NOMO-1 treated with DMSO at 0.1 percent for 48 hours (cell line): Measurements from ENCODE around the gene SMDT1.

Source experiments
- DNase-seq: peaks from one replicate; lab custom pipeline; 2025; ENCODE audit not compliant: unreplicated experiment; lab: John Stamatoyannopoulos, UW

The SMDT1 gene, protein sequence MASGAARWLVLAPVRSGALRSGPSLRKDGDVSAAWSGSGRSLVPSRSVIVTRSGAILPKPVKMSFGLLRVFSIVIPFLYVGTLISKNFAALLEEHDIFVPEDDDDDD

DNA sequence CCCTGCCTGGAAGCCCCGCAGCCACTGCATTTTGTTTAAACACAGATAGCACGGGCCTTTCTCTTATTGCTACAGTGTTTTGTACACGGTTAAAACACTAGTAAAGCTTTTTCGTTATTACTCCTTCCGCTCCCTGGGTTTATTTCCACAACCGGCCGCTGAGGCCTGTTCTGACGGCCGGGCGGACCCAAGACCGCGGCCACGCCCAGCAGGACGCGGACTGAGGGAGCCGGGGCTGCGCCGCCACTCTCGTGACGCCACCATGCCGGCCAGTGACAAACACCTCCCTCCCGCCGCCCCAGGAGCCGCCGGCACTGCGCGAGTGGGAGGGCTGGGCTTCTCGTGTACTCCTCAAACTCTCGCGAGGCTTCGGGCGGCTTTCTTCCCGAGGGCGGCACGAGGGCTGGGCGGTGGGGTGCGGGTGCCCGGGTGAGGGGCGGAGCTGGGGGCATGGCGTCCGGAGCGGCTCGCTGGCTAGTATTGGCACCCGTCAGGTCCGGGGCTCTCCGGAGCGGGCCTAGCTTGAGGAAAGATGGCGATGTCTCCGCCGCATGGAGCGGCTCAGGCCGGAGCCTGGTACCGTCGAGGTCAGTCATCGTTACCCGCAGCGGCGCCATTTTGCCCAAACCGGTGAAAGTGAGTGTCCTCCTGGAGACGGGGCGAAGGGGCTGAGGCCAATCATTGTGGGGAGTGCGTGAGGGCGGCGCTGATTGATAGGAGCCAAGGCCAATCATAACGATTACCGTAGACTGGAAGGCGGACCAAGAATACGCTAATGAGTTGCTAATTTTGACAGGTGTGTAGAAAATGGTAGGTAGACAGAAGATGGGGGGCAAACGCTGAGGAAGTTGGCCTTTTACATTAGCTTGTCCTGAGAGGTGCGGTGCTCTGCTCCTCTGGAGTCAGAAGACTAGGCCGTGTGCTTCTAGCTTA is at the start of gene SMDT1:
Gene SMDT1 (plus strand): TSS at position 382 of the 933 bp plus-strand sequence. CDS start 69 bp downstream, at position 451.
- DNase-seq: peak; percentile 96

DNA sequence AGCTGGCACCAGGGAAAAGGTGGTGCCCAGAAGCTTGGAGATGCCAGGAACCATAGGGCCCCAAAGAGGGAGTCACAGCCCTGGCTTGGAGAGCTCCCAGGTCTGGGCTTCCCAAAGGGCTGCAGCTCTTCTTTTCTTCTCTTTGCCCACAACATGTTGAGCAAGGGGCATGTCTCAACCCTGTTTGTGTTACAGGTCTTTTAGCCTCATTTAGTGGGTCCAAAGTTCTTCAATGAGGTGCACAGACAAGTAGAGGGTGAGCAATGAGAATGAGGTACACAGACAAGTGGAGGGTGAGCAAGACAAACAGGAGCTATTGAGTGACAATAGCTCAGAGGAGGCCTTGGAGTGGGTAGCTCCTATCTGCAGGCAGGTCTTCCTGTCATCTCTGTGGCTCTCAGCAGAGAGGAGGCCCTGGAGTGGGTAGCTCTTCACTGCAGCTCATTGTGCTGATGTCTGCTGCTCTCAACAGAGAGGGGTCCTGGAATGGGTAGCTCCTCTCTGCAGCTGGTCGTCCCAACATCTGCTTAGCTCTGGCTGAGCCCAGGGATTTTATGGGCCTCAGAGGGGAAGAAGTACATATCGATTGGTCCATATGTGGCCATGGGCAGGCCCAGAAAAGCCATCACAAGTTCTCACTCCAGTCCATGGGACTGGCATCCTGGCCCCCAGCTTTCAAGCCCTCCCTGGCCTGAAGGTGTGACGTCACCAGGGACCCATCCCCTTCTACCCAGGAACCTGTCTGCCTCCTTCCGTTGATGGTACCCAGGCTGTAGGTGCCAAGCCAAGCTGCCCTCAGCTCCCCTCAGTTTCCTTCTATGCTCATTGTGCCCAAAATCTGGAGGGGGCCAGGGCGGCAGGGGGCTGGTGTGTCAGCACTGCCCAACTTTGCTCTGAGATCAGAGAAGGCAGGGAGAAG is 46.0 kb upstream of the SMDT1 start:
- DNase-seq: no peak

DNA sequence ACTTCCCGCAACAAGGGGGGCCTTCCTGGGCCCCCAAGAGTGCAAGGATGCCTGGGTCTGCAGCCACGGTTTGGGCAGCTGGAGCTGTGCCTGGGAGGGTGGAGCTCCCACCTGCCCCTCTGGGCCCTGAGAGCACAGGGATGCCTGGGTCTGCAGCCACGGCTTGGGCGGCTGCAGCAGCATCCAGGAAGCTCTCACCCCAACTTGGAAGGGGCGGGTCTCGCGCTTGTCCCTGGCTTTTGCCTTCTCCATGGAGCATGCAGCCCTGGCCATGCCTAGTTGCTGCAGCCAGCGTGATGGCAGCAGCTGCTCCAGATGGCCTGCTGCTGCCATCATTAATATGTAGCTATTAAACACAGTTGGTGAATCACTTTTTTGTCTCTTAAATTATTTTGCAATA is 44.2 kb upstream of the SMDT1 start:
- DNase-seq: no peak

DNA sequence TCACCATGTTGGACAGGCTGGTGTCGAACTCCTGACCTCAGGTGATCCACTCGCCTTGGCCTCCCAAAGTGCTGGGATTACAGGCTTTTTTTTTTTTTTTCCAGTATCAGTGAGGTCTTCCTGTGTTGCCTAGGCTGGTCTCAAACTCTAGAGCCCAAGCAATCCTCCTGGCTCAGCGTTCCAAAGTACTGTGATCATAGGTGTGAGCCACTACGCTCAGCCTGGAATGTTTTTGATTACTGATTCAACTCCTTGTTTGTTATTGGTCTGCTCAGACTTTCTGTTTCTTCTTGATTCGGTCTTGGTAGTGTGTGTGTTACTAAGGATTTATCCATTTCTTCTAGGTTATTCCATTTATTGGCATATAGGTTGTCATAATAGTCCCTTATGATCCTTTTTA is 40.2 kb upstream of the SMDT1 start:
- no peak for DNase-seq

DNA sequence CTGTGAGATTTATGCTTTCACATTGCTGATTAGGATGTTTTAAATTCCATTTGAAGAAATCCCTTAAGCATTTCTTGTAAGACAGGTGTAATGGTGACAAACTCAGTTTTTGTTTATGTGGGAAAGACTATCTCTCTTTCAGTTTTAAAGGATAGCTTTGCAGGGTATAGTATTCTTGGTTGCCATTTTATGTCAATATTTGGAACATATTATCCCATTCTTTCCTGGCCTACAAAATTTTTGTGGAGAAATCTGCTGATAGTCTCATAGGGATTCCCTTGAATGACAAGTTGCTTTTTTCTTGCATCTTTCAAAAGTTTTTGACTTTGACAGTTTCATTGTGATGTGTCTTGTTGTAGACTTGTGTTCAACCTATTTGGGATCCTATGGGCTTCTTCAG is 37.7 kb upstream of the SMDT1 start:
- no peak for DNase-seq

DNA sequence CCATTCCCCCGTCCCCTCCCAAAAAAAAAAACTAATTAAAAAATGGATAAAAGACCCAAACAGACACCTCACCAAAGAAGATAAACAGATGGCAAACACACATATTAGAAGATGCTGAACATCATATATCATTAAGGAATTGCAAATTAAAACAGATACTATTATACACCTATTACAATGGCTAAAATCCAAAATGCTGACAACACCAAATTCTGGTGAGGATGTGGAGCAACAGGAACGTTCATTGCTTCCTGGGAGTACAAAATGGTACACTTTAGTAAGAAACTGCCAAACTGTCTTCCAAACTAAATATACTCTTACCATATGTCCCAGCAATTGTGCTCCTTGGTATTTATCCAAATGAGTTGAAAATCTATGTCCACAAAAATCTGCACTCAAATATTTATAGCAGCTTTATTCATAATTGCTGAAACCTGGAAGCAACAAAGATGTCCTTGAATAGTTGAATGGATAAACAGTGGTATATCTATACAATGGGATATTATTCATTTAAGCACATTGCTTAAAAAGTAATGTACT is 28.8 kb upstream of the SMDT1 start:
- DNase-seq: no peak

DNA sequence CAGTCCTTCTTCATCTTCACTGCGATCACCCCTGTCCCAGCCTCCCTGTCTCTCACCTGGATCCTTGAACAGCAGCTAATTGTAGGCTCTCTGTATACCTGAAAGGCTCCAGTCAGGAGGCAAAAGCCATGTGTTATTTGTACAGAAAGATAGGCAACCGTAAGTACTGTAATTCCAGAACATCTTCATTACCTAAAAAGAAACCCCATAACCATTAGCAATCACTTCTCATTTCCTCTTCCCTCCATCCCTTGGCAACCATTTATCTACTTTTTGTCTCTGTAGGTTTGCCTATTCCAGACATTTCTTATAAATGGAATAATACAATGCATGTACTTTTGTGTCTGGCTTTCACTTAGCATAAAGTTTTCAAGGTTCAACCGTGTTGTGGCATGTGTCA is 26.7 kb upstream of the SMDT1 start:
- DNase-seq: no peak

DNA sequence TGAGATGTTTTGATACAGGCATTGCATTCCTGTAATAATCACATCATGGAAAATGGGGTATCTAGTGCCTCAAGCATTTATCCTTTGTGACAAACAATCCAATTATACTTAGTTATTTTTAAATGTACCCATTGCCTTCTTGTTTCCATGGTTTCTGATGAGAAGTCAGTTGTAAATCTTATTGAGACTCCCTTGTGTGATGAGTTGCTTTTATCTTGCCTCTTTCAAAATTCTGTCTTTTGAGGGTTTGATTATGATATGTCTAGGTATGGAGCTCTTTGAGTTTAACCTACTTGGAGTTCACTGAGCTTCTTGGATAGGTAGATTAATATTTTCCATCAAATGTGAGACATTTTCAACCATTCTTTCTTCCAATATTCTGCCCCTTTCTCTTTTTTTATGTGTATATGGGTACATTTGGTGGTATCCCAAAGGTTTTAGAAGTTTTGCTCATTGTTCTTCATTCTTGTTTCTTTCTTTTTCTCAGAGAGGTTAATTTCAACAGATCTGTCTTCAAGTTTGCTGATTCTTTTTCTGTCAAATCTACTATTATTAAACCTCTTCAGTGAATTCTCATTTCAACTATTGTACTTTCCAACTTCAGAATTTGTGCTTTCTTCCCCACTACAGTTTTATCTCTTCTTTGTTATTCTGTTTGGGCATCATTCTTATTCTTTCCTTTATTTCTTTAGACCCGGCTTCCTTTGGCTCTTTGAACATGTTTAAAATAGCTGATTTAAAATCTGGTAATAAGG is 22.6 kb upstream of the SMDT1 start:
- DNase-seq: no peak

DNA sequence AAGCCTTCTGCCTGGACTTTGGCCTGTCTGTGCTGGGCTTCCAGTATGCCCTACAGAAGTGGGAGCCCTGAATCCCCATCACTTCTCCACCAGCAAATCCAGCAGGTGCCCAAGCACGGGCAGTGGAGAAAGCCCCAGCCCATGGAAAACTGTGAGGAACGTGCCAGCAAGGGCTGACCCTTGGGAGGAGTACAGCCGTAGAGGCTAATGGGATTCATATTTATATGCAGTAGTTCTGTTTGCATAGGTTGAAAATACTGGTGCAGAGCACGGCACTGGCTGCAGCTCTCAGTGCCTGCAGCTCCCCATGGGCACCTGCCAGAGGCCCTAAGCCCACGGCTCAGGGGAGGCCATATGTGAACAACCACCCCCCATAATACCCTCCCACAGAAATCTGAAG is 19.0 kb upstream of the SMDT1 start:
- DNase-seq: no peak

DNA sequence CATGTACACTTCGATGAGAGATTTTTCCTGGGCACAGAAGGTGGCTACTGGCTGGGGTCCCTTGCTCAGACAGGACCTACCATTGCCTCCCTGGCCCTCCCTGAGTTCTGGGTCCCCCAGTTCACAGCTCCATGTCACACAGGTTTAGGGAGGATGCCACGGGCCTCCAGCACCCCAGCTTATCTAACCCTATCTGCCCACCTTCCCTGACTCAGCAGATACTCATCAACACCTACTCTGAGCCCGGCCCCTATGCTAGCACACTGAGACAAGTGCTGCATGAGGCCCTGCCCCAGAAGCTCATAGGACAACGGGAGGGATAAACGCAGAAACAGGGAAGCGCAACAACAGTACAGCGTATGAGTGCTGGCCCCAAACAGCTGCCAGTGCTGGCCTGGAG is 18.5 kb upstream of the SMDT1 start:
- no peak for DNase-seq

DNA sequence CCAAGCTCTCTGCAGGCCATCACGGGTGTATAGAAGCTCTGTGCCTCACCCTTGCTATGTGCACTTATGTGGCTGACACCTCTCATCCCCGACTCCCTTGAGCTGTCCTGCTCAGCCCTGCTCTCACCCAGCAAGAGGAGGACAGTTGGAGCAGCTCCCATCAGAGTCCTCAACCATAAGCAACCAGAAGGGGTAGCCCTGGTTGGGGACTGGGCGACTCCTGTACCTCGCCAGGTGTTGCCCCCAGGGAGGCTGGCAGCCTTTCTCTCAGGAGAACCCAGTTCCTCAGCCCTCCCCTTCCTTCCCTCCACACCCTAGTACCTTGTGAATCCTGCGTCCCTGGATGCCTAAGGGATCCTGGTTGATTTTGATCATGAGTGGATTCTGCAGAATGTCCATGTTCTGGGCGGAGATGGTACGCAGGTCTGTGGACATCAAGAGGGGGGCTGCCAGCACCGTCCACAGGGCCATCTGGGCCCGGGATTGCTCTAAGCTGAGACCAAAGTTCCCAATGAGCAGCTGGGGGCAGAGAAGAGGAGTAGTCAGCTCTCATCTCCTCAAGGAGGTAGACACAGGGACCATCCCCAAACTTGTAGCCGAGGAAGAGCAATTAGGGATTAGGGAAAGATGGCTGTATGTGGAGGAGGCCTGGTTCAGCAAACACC is 16.9 kb upstream of the SMDT1 start:
- no peak for DNase-seq

DNA sequence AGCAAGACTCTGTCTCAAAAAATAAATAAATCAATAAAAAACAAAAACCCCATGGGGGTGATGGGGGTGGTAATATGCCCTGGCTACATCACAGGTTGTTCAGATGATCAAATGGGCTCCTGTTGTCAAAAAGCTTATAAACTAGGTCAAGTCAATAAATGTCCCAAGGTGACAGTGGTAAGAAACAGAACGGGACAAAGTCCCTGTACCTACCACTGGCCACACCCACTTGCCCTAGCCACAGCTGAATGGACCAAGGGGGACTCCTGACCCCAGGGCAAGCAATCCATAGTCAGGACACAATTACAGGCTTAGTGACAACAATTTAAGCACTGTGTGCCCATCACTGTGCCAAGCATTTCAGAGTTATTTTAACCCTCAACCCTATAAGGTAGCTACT is 14.9 kb upstream of the SMDT1 start:
- DNase-seq: no peak

DNA sequence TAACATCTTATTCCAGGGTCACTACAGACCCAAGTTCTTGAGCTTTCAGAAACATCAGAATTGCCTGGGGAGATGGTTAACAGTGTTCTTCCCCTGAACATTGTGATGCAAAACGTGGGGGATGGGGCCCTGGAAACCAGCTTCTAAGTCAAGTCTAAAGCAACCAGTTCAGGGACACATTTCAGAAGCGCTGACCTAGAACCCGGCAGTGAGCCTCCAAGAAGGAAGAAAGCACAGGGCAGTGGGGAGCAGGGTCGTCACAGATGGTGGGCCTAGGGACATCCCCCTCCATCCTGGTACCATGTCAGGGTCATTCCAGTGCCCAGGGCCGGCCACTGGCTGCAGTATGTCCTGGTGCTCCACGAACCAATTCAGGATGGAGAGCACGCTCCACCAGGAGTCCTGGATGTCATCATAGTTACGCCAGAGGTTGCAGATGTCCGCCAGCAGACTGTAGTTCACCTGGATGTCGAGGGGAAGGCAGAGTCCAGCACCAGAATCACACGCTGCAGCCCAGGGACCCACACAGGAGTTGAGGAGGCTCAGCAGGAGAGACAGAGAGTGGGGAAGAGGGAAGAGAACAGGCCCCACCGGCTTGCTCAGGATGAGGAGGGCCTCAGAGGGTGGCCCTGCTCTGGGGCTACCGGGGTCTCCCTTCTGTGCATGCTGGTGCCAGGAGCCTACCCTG is 13.9 kb upstream of the SMDT1 start:
- DNase-seq: no peak

DNA sequence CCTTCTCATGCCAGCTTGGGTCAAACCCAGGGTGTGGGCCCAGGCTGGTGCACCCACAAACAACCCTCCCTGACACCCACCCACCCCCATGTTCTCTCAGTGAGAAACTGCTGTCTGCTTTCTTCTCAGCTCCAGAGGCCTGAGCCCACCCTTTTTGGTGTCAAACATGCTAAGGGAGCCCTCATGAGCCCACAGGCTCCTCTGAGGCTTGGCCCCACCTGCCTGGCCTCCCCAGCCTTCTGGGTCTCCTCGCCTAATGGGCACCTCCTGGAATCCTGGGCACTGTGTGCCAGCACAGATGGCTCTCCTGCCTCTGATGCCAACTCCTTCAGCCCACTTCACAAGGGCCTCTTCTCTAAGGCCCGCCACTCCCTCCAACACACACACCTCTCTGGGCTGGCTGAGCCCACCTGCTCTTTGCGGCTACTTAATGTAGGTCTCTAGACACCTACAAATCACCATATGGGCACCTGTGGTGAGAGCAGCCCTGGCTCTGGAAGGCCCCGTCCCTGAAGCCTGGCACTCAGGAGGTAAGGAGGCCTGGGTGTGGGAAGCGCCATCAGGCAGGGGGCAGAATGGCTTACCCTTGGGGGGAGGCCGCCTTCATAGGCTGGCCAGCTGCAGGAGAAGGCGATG is 13.3 kb upstream of the SMDT1 start:
- DNase-seq: no peak

DNA sequence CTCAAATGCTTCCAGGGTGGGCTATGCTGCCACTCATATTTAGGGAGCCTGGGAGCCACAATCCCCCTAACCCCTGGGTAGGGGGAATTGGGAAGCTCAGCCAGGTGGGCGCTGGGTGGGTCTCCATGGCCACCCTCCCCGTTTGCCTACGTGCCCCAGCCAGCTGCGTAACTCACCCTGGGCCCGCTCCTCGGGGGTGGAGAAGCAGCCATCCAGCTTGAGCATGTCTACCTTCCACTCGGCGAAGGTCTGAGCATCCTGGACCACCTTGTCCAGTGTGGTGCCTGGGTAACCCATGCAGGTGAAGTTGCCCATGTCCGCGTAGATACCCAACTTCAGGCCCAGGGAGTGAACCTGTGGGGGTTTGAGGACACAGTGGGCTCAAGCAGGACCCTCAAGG is 12.6 kb upstream of the SMDT1 start:
- no peak for DNase-seq

DNA sequence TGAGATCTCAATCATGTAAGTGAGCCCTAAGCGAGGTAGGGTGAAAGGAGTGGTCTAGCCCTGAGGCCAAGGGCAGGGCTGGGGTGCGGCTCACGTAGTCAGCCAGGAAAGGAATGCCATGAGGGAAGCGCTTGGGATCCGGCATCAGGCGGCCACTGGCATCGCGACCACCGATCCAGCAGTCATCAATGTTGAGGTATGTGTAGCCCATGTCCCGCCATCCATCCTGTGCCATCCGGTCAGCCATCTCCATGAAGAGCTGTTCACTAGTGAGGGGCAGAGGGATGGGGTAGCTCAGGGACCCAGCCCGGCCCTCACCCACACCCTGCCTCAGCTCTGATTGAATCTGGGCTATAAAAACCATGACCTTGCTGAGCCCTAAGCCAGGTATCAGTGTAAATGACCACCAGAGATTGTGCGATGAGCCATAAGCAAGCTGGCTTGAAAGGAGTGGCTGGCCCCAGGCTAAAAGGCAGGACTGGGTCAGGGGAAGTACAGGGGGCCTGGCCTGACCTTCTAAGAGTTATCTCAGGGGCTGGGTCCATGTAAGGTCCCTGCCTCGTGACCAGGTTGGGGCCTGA is 11.7 kb upstream of the SMDT1 start:
- no peak for DNase-seq

DNA sequence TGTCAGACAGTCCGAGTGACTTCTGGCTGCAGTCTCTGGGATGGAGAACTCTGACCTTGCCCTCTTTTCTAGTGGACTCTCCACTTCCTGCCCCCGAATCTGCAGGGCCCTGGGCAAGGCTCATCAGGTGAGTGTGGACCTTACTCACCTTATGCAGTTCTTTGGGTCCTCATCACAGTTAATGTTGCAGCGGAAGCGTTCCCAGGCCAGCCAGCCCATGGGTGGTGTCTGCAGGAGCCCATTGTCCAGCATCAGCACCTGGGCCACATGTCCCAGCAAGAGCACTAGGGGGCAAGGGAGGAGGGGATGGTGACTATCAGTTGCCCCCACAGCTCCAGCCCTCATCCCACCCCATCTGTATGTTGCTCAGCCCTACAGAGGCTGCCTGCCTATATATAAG is 11.2 kb upstream of the SMDT1 start:
- no peak for DNase-seq

DNA sequence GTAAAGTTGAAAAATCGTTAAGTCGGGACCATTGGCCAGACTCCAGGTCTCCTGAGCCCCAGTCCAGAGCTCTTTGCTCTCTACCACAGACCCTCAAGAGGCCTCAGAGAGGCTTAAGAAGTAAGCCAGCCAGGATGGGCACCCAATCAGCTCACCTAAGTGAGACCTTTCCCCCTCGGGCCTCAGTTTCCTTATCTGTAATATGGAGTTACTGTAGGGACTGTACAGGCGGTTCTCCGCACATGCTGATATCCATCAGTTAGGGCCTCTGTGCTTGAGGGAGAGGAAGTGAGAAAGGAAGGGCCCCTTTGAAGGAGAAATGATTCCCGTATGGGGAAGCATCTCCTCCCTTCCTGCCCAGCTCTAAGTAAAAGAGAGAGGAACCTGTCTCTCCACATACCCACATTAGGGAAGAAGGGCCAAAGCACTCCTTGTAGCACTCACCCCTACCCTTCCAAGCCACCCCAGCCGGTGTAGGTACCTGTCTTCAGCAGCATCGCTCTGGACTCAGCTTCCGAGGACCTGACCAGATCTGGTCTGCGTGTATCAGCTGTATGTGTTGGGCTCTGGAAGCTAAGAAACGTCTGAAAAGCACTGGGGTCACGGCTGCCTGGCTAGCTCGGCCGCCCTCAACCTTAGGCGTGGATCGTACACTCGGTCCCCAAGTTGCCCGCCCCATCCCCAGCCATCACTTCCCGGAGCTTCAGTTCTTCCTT is 9.5 kb upstream of the SMDT1 start:
- peak; percentile 86 for DNase-seq
